Glutamatergic neuron (in vitro differentiated cells): ENCODE data around the gene ZBTB16. TPM values are rescaled to one million over a fixed set of nuclear protein-coding genes. Genes with fewer than 3 reads are reported as not detected.
A peak's percentile ranks its signal among the peaks of the same experiment; 100 is the strongest.

Experiments
- DNase-seq: peaks from one replicate; pipeline ENCODE4 v3.0.0; 2022
- H3K27ac Mint-ChIP-seq: one replicate; pipeline ENCODE4 v1.8.0; 2020; ENCODE audit warnings: mild to moderate bottlenecking, mixed read lengths, inconsistent platforms; ENCODE audit not compliant: unreplicated experiment
- H3K27me3 Mint-ChIP-seq: one replicate; pipeline ENCODE4 v1.8.0; 2020; ENCODE audit warnings: mild to moderate bottlenecking, moderate library complexity, mixed read lengths, inconsistent platforms; ENCODE audit not compliant: unreplicated experiment
- H3K36me3 Mint-ChIP-seq: one replicate; pipeline ENCODE4 v1.8.0; 2020; ENCODE audit warnings: mild to moderate bottlenecking, mixed read lengths, inconsistent platforms; ENCODE audit not compliant: unreplicated experiment
- H3K4me1 Mint-ChIP-seq: one replicate; pipeline ENCODE4 v1.8.0; 2020; ENCODE audit warnings: mild to moderate bottlenecking, low read depth, mixed read lengths, inconsistent platforms; ENCODE audit not compliant: unreplicated experiment
- H3K4me3 Mint-ChIP-seq: one replicate; pipeline ENCODE4 v1.8.0; 2020; ENCODE audit warnings: mild to moderate bottlenecking, mixed read lengths, inconsistent platforms; ENCODE audit not compliant: unreplicated experiment
- H3K9me3 Mint-ChIP-seq: one replicate; pipeline ENCODE4 v1.8.0; 2020; ENCODE audit warnings: mild to moderate bottlenecking, moderate library complexity, mixed read lengths, inconsistent platforms; ENCODE audit not compliant: unreplicated experiment
- CTCF ChIP-seq: fragments of 200-600 bp; sonication (generic); IDR thresholded peaks from one replicate; pipeline ENCODE4 v1.5.0; 2021; ENCODE audit not compliant: partially characterized antibody, unreplicated experiment
- total RNA-seq: library from RNA; stranded (reverse); fragmentation: NEBNext Ultra II Directional; extraction: Animal tissue kit (Norgen Biotek cat#: 25700); gene quantifications from one replicate; pipeline ENCODE4 v1.2.1, GENCODE V29; 2021; ENCODE audit not compliant: unreplicated experiment

Gene ZBTB16
- total RNA-seq, 1 donor from 2014 or later = 9.0 TPM

- Mint-ChIP-seq H3K27ac (no peak overlapping the region), H3K4me3 (no peak overlapping the region), H3K27me3 (peaks cover 3% of the 10 kb centered on the region), H3K36me3 (peaks cover 5% of the 10 kb centered on the region), H3K9me3 (peaks cover 6% of the 10 kb centered on the region), H3K4me1 (peaks cover 35% of the 10 kb centered on the region)
- TF ChIP-seq CTCF = no peak
- DNase-seq = no peak
Measured at GRCh38 chr11:114250993-114251814, 191.7 kb downstream of the ZBTB16 start.

- Mint-ChIP-seq H3K4me3 (no peak overlapping the region), H3K27me3 (peaks cover 6% of the 10 kb centered on the region), H3K9me3 (peaks cover 4% of the 10 kb centered on the region), H3K4me1 (peaks cover 38% of the 10 kb centered on the region), H3K27ac (peak overlapping the region; percentile 54), H3K36me3 (no peaks in the 10 kb centered on the region)
- no peak for TF ChIP-seq CTCF
- no peak for DNase-seq
Measured at GRCh38 chr11:114251815-114252337, 192.4 kb downstream of the ZBTB16 start.

GRCh38 chr11:114252767-114253166 lies 193.3 kb downstream of the ZBTB16 start:
- peak overlapping the region; percentile 27 for H3K4me3 Mint-ChIP-seq

GRCh38 chr11:114253771-114254170 lies 194.3 kb downstream of the ZBTB16 start:
- Mint-ChIP-seq H3K9me3 (peaks cover 3% of the 10 kb centered on the region), H3K4me3 (no peak overlapping the region), H3K27ac (no peak overlapping the region), H3K36me3 (no peaks in the 10 kb centered on the region), H3K4me1 (peaks cover 46% of the 10 kb centered on the region), H3K27me3 (peaks cover 6% of the 10 kb centered on the region)
- TF ChIP-seq CTCF = no peak
- no peak for DNase-seq

More at GRCh38 chr11:114252767-114253166, 193.3 kb downstream of the ZBTB16 start:
- TF ChIP-seq CTCF = no peak
- Mint-ChIP-seq H3K9me3 (no peaks in the 10 kb centered on the region), H3K27me3 (peaks cover 6% of the 10 kb centered on the region), H3K36me3 (no peaks in the 10 kb centered on the region), H3K27ac (peak overlapping the region; percentile 25), H3K4me1 (peaks cover 46% of the 10 kb centered on the region)
- no peak for DNase-seq

- TF ChIP-seq CTCF = no peak
- peaks cover 52% of the 10 kb centered on the region for H3K4me1 Mint-ChIP-seq
- no peak overlapping the region for H3K4me3 Mint-ChIP-seq
Measured at GRCh38 chr11:114254571-114255146, 195.1 kb downstream of the ZBTB16 start.

More at GRCh38 chr11:114254571-114255146, 195.1 kb downstream of the ZBTB16 start:
- Mint-ChIP-seq H3K27ac (no peak overlapping the region), H3K9me3 (peaks cover 4% of the 10 kb centered on the region), H3K27me3 (peaks cover 6% of the 10 kb centered on the region), H3K36me3 (no peaks in the 10 kb centered on the region)
- DNase-seq = no peak
